Measurements from ENCODE around the gene NALCN. TPM values are rescaled to one million over a fixed set of nuclear protein-coding genes. Genes with fewer than 3 reads are reported as not detected.

Gene NALCN
- total and polyA plus RNA-seq, 2 of the 8 experiments (the other 6 are each of a cell fraction or from before 2014, with no cell fraction given) = 0.26 to 0.54 TPM

DNA sequence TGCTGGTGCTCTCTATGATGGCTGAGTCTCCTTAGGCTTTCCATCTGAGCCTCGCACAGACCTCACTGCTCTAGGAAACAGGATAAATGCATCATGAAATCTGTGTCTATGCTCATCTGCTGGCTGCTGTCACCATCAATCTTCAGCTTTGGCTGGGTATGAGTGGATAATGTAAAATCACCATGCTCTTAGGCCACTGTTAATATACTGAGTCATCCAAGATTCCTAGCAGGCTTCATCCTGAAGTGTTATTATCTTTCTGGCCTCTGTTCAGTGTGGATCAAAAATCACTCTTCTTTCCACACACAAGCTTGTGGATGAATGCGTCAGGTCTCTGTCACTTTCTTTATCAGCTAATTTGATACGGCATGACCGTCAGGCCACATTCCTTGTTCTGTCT is 317.4 kb downstream of the NALCN start (continued):
- TF ChIP-seq, protein P1, sequence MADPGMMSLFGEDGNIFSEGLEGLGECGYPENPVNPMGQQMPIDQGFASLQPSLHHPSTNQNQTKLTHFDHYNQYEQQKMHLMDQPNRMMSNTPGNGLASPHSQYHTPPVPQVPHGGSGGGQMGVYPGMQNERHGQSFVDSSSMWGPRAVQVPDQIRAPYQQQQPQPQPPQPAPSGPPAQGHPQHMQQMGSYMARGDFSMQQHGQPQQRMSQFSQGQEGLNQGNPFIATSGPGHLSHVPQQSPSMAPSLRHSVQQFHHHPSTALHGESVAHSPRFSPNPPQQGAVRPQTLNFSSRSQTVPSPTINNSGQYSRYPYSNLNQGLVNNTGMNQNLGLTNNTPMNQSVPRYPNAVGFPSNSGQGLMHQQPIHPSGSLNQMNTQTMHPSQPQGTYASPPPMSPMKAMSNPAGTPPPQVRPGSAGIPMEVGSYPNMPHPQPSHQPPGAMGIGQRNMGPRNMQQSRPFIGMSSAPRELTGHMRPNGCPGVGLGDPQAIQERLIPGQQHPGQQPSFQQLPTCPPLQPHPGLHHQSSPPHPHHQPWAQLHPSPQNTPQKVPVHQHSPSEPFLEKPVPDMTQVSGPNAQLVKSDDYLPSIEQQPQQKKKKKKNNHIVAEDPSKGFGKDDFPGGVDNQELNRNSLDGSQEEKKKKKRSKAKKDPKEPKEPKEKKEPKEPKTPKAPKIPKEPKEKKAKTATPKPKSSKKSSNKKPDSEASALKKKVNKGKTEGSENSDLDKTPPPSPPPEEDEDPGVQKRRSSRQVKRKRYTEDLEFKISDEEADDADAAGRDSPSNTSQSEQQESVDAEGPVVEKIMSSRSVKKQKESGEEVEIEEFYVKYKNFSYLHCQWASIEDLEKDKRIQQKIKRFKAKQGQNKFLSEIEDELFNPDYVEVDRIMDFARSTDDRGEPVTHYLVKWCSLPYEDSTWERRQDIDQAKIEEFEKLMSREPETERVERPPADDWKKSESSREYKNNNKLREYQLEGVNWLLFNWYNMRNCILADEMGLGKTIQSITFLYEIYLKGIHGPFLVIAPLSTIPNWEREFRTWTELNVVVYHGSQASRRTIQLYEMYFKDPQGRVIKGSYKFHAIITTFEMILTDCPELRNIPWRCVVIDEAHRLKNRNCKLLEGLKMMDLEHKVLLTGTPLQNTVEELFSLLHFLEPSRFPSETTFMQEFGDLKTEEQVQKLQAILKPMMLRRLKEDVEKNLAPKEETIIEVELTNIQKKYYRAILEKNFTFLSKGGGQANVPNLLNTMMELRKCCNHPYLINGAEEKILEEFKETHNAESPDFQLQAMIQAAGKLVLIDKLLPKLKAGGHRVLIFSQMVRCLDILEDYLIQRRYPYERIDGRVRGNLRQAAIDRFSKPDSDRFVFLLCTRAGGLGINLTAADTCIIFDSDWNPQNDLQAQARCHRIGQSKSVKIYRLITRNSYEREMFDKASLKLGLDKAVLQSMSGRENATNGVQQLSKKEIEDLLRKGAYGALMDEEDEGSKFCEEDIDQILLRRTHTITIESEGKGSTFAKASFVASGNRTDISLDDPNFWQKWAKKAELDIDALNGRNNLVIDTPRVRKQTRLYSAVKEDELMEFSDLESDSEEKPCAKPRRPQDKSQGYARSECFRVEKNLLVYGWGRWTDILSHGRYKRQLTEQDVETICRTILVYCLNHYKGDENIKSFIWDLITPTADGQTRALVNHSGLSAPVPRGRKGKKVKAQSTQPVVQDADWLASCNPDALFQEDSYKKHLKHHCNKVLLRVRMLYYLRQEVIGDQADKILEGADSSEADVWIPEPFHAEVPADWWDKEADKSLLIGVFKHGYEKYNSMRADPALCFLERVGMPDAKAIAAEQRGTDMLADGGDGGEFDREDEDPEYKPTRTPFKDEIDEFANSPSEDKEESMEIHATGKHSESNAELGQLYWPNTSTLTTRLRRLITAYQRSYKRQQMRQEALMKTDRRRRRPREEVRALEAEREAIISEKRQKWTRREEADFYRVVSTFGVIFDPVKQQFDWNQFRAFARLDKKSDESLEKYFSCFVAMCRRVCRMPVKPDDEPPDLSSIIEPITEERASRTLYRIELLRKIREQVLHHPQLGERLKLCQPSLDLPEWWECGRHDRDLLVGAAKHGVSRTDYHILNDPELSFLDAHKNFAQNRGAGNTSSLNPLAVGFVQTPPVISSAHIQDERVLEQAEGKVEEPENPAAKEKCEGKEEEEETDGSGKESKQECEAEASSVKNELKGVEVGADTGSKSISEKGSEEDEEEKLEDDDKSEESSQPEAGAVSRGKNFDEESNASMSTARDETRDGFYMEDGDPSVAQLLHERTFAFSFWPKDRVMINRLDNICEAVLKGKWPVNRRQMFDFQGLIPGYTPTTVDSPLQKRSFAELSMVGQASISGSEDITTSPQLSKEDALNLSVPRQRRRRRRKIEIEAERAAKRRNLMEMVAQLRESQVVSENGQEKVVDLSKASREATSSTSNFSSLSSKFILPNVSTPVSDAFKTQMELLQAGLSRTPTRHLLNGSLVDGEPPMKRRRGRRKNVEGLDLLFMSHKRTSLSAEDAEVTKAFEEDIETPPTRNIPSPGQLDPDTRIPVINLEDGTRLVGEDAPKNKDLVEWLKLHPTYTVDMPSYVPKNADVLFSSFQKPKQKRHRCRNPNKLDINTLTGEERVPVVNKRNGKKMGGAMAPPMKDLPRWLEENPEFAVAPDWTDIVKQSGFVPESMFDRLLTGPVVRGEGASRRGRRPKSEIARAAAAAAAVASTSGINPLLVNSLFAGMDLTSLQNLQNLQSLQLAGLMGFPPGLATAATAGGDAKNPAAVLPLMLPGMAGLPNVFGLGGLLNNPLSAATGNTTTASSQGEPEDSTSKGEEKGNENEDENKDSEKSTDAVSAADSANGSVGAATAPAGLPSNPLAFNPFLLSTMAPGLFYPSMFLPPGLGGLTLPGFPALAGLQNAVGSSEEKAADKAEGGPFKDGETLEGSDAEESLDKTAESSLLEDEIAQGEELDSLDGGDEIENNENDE (IDR thresholded peaks at IDR 0.05; ENCODE audit: insufficient replicate concordance, low read length) = no peak
- TF ChIP-seq YY1 (IDR thresholded peaks at IDR 0.05; ENCODE audit: low read depth, low read length) (no peak), CTBP2 (IDR thresholded peaks at IDR 0.05; ENCODE audit: borderline replicate concordance, insufficient read depth, insufficient read length, low read length) (no peak), EZH2 (IDR thresholded peaks at IDR 0.05; ENCODE audit: low read depth, low read length, severe bottlenecking) (no peak), SUZ12 (IDR thresholded peaks at IDR 0.05; ENCODE audit: low read length) (no peak), HDAC6 (IDR thresholded peaks at IDR 0.05; ENCODE audit: low read depth, low read length) (no peak)

Measured in H1 (cell line).